ENCODE measurements around the gene RASSF8.
A peak's percentile ranks its signal among the peaks of the same experiment; 100 is the strongest.

DNA sequence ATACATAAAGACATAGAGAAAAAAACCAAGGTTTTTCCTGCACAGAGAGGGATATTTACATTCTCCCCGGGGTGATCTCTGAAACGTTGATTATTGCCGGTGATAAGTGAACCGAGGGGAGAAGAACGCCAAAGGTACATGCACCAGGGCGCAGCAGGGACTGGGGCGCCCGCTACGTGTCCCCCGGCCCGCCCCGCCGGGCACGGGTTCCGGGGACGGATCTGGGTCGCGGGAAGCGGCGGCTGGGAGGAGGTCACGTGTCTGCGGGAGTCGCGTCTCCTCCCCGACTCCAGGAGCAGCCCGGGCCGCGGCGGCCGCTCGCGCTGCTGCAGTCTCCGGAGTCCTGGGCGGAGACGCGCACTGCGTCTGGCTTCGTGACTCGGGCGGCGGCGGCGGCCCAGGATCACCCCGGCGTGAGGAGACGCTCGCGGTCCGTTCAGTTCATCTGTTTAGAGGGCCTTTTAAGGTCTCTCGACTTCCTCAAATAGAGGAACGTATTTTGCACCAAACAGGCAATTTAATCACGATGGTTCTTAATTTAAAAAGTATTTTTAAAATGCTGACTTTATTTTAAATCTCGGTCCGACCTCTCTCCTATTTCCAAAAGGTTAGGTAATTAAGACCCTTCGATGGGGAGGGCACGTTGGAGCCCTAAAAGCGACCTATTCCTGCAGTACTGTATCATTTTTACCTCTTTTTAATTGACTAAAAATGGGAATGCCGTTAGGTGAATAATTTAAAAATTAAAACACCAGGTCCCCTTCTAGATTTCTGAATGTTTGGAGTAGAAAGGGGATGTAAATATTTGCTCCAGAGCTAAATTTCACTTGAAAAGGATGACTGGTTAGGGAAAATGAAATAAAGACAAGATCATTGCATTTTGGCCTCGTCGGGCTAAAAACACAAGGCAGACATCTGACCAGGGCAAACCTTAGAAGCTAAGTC lies 168.1 kb downstream of the RASSF8 start:
- TF ChIP-seq GATA2 (IDR thresholded peaks at IDR 0.05; ENCODE audit: low read depth, low read length) (0 out of 2 replicates have a peak, but pooled peaks have one; percentile 1), GATA3 (IDR thresholded peaks at IDR 0.05; ENCODE audit: low read depth, low read length) (no peak)
